Articular chondrocyte of knee joint (primary cell): ENCODE results near the gene C6. TPM values are rescaled to one million over a fixed set of nuclear protein-coding genes. Genes with fewer than 3 reads are reported as not detected.

Experiments used
- total RNA-seq: library from RNA; depleted of rRNA; stranded (reverse); fragments of >200 nt; gene quantifications from 2 replicates; pipeline ENCODE4 v1.2.3, GENCODE V29; 2012

C6 gene
- total RNA-seq: not detected in 2 replicates

GRCh38 chr5:41213340-41213739 is at the start of gene C6:
TSS of gene C6 (minus strand) at chr5:41213532. CDS start at chr5:41203230, 10,302 bp downstream.

Other genes starting within 250 kb of the C6 start
- not detected in 2 replicates for gene MROH2B, start 142.2 kb downstream of the C6 start, total RNA-seq